GM18499 (cell line): ENCODE measurements around the gene BLOC1S6.
A peak's percentile ranks its signal among the peaks of the same experiment; 100 is the strongest.

Experiments
- ATAC-seq: cut with Tn5 transposase; IDR thresholded peaks from one replicate; pipeline ENCODE4 v1.9.1; 2021; ENCODE audit warnings: moderate number of reproducible peaks; ENCODE audit not compliant: insufficient read depth, unreplicated experiment

BLOC1S6 gene

DNA sequence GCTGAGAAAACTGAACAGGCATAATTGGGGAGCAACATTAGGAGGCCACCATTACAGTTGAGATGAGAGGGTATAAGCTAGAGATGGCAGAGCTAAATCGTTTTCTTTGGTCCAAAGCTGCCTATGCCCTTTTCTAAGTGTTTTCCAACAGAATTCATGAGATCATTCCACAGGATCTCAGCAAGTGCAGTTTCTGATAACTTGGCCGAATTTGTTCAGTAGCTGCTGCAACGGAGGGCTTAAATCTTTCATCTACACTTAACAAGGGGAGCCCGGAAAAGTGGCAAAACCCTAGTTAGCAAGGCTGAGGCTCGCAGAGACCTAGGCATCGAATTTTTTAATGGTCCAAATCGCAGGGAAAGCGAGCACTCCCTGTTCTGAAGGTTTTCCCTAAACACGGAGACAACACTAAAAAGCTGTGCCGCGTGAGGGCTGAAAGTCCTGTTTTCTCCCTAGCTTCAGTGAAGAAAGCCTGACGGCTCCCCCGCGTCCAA lies 531 bp upstream of the BLOC1S6 start:
- no peak for ATAC-seq

DNA sequence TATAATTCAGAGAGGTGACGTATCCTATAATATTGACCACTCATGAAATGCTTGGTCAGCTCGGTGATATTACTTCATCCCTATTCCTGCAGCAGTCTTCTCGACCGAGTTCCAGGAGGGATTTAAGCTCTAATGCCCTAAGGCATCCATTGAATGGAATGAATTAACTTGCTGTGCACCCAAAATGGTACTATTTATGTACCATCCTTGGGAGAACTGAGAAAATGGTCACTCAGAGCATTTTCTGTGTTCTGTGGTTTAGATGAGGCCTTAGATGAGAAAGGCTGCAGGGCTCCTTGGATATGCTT lies 638 bp downstream of the BLOC1S6 start:
- no peak for ATAC-seq

DNA sequence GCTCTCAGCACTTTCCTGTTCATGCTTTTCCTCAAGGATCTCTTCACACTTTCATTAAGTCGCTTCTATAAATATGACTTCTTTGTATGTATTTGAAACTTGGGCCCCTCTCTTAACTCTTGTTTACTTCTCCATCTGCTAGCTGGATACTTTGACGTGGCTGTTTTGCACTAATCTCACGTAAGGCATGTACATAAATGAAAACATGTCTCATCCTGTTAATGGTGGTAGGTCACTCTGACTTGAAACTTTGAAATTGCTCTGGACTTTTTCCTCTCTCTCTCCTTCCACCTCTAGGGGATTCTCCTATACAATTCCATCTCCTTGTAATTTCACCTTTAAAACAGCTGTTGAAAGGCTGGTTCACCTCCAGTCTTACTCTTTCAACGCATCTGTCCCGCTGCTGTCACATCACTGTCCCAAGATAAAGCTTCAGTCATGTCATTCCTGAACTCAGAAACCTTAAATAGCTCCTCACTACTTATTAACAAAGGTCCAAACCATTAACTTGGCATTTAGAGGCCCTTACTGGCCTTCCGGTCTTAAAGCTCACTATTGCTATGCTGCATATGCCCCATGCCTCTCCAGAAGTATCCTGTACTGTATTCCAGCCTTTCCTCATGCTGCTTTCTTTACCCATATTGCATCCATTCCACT lies 1.2 kb downstream of the BLOC1S6 start:
- ATAC-seq = no peak

GRCh38 chr15:45589256-45589655 lies 2.1 kb downstream of the BLOC1S6 start:
- no peak for ATAC-seq

DNA sequence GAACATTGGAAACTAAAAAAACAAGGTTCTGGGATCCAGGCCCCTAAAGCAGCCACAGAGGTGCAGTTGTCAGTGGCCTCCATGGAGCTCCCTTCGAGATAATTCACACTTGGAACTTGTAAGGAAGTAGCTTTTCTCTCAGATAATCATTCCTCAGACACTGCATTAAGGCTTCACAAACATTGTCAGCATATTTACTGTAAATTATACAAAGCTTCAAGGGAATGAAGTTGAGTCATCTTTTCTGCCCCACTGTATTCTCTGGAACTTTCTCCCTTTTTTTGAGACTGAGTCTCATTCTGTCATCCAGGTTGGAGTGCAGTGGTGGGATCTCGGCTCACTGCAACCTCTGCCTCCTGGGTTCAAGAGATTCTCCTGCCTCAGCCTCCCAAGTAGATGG lies 7.1 kb downstream of the BLOC1S6 start:
- no peak for ATAC-seq

GRCh38 chr15:45594835-45595530 lies 7.8 kb downstream of the BLOC1S6 start:
- no peak for ATAC-seq

DNA sequence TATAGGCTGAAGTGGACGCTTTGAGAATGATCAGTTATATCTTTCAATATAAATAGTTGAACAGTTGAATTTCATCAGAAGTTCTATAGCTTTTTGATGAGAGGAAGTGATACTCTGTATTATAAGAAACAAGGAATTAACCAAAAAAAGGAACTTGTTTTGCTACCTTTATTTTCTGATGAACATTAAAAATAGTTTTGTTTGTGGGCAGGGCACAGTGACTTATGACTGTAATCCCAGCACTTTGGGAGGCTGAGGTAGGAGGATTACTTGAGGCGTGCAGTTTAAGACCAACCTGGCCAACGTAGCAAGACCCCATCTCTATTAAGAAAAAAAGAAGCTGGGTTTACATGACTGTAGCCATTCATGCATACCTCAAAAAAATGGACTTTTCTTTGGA lies 16.7 kb downstream of the BLOC1S6 start:
- ATAC-seq = no peak

GRCh38 chr15:45604326-45604725 lies 17.1 kb downstream of the BLOC1S6 start:
- ATAC-seq = no peak

GRCh38 chr15:45606413-45606812 lies 19.2 kb downstream of the BLOC1S6 start:
- ATAC-seq = no peak

- no peak for ATAC-seq
These were observed 19.7 kb downstream of the BLOC1S6 start for GRCh38 chr15:45606841-45607240.

DNA sequence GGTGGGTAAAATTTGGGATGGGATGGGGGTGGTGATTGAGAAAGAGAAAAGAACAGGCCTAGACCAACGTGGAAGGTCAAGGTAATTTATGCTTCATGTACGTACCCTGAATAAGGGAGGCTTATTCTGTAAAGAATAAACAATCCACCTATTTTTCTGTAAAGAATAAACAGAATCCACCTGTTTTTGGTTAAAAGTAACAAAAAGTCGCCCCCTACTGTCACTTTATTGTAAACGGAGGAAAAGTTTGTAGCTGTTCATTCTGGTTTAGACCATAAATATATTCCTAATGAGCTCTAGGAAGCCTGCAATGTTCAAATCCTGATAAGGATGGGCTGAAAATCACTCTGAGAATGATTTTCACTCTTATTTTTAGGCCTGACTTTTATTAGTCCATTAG lies 24.1 kb downstream of the BLOC1S6 start:
- no peak for ATAC-seq

- ATAC-seq = no peak
These were observed 25.7 kb downstream of the BLOC1S6 start for GRCh38 chr15:45612790-45613415.

DNA sequence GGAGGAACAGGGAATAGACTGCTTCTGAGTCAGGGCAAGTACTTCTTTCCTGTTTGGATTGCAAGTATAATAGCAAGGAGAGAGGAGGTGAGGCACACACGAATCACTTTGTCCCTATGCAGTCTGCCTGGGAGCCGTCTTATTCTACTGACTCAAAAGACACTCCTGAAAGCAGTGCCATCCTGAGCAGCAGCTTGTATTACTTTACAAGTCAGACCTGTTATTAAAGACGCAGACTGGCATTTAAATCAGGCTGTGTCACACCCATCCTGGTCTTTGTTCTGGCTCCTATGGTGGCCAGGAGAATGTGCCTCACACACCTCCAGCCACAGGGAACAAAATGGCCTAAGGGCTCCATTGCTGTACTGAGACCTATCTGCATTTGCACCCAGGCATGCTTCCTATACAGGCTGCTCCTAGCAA lies 29.7 kb downstream of the BLOC1S6 start:
- ATAC-seq = no peak

DNA sequence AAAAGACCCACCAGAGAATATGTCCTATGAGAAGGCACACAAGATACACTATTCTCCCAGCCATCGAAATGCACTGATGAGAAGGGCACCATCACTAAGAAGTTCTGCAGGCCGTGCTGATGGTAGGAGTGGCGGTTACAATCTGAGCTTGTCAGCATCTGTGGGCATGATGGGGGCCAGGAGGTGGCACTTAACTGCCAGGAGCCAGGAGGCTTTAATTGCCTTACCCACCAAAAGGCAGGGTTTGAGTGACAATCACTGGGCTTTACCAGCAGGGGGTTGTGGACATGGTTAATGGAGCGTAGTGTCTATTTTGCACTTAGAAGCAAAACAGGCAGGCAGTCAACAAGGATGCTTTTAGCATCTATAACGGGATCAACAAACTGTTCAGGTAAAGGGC lies 31.6 kb downstream of the BLOC1S6 start:
- no peak for ATAC-seq

GRCh38 chr15:45628136-45628535 lies 41.0 kb downstream of the BLOC1S6 start:
- ATAC-seq = no peak

DNA sequence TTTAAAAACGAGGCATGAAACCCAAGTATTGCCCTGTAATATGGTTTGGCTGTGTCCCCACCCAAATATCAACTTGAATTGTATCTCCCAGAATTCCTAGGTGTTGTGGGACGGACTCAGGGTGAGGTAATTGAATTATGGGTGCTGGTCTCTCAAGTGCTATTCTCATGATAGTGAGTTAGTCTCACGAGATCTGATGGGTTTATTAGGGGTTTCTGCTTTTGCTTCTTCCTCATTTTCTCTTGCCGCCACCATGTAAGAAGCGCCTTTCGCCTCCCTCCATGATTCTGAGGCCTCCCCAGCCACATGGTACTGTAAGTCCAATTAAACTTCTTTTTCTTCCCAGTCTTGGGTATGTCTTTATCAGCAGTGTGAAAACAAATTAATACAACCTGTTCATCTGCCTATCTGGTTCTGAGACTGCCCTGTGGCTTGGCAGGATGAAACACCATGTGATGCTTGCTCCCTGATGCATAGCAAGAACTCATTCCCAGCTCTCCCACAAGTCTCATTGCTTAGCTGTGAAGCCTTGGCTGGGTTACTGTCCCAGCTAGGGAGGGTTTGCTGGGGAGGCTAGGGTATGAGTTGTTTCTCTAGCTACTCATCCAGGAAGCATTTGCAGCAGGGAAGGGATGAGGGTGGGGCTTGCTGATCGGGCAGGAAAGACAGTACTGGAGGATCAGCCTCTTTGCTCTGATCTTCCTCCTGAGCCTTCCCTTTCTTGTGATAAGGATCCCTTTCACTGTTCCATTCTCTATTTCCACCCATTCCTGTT lies 43.9 kb downstream of the BLOC1S6 start:
- no peak for ATAC-seq

DNA sequence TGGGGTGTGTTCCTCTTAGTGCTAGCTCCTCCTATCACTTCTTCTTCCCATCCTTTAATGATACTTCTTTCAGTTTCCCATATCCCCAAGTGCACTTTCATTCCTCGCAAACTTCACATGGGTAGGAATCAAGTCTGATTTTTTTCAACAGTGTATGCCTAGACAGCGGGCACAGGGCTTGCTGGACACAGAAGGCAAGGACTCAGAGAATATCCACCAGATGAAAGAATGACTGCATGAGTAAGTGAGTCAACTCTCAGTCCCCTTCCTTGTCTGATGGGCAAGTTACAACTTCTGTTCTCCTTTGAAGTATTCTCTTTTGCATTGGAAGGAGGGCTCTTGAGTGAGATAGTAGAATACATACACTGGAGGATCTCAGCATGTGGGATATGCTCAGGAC lies 44.6 kb downstream of the BLOC1S6 start:
- ATAC-seq = no peak

DNA sequence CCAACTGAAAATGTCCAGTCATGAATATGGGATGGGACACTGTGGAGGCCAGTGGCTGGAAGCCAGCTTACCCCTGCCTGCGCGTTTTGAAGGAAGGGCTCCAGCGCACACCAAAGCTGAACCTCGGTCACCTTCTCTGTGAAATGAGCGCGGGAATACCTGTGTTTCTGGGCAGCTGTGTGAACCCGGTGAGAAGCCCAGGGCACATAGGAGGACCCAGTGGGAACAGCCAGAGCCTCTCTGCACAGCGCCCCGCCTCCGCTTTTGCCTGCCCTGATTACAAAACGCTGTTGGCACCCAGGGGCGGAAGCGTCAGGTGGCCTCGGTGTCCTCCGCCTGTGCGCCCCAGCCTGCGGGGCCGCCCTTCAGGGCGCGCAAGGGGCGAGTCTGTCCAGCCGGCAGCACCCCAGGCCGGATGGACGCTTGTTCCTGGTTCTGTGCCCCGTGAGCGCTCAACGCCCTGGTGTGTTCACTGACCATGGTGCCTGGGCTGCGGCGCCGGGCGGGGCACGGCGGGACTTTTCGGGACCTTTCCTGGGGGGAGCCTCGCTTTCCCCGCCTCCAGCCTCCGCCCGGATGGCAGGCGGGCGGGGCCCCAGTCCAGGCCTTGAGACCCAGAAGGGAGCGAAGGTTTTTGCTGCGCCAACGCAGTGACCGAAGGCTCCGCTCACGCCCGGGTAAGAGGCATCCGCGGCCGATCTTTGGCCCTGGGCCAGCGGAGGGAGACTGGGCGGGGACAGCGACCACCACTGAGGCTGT lies 47.4 kb downstream of the BLOC1S6 start, which contains the start of gene SQOR:
Gene SQOR (plus strand): TSS at position 598 of the 759 bp plus-strand sequence. CDS start 23,895 bp downstream, outside the sequence.
- peak; percentile 54 for ATAC-seq

- peak; percentile 31 for ATAC-seq
These were observed 48.0 kb downstream of the BLOC1S6 start for GRCh38 chr15:45635191-45635638.

DNA sequence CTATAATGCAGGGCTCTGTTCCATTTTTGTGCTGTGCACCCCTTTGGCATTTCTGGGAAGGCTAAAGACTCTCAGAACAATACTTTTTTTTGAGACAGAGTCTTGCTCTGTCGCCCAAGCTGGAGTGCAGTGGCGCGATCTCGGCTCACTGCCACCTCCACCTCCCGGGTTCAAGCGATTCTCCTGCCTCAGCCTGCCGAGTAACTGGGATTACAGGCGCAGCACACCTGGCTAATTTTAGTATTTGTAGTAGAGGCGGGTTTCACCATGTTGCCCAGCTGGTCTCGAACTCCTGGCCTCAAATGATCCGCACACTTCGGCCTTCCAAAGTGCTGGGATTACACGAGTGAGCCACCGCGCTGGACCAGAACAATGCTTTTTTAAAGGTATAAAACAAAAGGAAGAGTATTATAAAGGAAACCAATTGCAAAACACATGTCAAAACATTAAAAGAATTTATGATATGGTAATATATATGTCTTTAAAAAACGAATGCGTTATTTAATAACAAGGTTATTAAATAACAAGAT lies 48.6 kb downstream of the BLOC1S6 start:
- ATAC-seq = no peak
